Putamen (tissue), 1 donor: ENCODE measurements around the gene TBX5.

ENCODE experiments used
- DNase-seq: peaks from one replicate; pipeline ENCODE4 v3.0.0-alpha.2; 2016; ENCODE audit warnings: low spot score

Gene TBX5

DNA sequence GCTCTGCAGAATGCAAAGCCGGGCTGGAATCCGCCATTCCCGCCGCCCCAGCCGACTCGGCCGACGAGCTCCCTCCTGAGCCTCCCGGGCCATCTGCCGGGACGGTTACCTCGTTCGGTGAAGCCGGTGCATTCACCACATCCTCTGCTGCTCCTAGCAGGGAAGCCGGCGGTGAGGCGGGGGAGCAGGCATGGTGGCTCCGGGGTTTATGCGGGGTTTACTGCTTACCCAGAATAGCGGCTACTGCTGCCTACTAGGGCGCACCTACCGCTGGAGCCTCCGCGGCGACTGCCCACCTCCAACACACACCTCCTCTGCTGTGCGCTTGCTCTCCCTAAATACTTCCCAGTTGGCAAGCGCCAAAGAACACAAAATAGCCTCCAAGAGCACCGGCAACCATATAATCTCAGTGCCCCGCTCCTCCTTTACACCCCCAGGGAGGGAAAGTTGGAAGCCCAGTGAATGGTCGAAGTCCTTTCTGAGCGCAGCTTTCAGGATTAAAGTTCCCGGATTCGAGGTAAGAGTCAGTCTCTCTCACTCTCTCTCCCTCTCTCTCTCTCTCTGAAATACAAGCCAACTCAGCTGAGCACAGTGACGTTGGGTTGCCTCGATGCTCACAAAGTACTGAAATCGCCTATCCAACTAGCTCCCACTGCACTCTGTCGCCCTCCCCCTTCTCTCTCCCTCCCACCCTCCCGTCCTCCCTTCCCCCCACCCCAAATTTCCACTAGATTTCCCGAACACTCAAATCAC, at the start of gene TBX5:
TBX5 (minus strand) TSS at position 626 of the 753 bp plus-strand sequence. CDS start 2,246 bp downstream, outside the sequence.
- DNase-seq = no peak

GRCh38 chr12:114451657-114452056, 45.7 kb upstream of the TBX5 start:
- DNase-seq = no peak

DNA sequence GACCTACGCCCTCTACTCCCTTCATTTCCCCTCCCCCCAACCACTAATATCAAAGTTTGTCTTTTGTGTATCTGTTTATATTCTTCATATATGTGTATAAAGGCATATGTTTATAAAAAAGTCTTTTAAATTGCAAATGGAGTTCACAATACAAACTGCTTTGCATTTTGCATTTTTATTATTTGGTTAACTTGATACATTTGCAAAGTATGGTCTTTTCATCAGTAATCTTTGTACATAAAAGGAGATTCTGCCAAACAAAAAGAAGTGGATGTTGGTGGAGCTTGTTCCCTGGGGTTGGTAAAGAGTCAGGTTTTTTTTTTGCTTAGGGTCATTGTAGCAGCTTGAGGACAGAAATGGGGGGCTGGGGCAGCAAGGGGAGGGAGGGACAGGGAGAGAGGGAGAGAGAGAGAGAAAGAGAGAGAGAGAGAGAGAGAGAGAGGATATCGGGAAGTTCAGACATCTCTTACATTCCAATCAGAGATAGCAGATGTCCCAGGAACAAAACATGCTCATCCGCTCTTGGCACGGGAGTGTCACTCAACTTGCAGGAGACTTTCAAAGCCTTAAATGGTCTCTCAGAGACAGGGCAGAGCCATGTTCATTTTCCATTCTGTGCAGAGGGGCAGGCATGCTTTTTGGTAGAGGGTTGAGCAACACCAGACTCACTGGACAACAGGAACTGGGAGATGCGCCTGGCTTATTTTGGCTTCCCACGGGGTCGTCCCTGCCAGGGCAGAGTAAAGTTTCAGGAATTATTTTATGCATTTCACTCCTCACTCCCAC, 44.8 kb upstream of the TBX5 start:
- DNase-seq = no peak

- DNase-seq = no peak
Measured at GRCh38 chr12:114450019-114450418, 44.1 kb upstream of the TBX5 start.

GRCh38 chr12:114448618-114448933, 42.6 kb upstream of the TBX5 start:
- DNase-seq = no peak

DNA sequence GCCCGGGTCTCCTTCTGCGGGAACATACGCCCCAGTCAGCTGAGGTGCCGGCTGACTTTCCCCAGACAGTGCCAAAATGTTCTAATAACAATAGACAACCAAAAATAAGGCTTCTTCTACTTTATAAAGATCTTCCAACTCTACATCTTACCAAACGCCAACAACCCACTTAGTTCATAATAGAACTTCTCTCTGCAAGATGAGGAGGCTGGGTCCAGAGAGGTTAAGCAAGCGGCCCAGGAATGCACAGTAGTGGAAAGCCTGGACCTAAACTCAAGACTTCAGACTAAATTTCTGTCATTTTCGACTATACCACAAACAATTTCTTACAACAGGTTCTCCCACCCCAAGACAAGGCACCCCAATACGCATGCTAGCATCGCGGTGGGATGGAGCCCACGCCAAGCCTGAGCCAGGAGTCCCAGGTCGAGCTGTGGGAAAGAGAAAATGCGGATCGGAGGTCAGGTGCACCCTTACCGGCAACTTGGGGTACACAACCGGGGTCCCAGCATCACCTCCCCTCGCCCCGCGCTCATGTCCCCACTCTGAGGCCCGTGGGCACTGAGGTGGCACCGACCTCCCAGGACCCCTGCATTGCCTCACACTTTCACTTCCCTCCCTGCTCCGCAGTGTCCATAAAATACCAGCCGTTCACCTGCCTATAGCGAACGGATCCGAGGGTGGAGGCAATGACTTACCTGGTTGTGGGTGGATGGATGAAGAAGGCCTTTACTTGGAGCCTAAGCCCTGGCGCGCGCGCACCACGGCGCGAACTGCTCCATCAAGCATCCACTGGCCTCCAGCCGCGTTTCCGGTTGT, 42.1 kb upstream of the TBX5 start:
- no peak for DNase-seq

DNA sequence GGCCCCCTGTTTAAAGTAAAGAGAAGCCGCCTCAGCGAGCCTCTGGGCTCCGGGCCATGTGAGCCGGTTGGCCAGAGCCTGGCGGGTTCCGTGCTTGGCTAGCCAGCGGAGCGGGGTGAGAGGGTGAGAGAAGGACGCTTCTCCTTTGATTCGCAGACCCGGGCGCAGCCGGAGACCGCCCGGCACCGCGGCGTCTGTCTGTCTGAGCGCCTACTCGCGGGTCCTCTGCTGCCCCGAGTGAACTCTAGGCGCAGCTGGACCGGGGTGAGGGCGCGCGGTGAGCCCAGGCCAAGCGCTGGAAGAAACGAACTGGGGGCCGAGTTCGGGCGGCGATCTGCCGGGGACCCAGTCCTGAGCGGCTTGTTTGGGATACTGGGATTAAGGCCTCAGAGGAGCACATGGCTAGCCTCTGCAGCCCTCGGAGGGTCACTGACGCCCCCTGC, 41.4 kb upstream of the TBX5 start:
- DNase-seq = no peak

DNA sequence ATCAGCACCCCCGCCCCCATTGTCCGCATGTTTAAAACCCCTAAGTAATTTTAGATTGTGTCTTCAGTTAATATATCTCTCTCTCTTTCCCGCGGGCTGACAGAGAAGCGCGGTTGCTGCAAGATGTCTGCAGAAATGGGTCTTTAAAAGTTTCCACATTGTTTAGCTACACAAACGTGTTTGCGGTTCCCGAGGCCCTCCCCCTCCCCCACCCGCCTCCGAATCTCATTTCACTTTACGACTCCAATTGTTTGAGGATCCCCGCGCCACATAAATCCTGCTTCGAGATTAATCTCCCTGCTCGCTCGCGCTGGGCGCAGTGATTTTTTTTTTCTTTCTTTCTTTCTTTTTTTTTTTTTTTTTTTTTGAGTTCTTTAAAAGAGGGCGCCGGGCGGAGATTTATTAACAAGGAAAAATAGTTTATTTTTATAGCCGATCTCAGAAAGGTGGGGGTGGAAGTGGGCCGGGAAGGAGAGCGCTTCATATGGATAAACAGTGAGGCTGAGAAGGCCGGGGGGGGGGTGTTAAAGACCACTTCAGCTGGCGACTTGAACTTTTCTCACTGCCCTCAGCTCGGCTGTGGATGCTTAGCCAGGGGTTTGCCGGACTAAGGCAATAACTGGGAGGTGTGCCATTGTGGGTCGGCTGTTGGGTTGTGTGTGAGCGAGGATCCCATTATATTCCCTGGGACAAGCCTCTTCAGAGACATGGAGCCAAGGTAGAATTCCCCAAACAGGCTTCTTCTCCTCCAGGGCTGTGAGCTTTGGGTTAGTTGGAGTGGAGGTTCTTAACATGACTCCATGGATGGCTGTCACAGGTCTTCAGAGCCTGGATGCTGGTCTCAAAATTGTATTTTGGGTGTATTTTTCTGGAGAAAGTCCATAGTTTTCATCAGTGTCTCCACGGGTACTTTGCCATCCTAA, 39.7 kb upstream of the TBX5 start:
- DNase-seq = no peak

DNA sequence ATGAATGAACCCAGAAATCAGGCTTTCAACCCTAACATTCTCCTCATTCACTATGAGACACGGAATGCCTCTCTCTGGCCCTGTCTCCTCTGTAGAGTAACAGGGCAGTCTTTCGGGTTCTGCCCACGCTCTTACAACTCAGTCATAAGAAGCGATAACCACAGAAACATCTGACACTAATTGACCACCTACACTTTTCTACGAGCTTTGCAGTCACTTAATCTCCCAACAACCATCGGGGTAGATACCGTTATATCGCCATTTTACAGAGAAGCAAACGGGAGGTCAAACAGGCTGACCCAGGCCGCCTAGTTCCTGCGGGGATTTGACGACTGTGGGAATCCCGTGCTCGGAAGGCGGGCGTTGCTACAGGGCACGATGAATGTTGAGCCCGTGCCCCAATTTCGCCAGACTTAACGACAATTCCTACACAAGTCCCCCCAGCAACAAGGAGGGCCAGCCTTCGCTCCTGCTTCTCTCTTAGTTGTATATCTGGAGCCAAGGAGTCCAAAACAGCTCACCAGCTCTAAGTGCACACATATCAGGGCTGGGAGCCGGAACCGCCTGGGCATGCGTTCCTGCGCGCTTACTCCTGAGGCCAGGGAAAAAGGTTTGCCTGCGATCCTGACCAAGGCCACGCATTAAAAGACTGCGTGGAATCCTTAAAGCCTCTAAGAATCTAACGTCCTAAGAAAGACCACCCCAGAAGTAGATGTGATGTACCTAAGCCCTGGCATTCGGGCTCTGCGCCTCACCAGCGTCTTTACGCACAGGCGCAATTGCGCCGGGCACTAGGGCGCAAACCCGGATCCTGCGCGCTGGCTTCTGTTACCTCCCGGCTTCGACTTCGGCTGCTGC, 38.7 kb upstream of the TBX5 start:
- no peak for DNase-seq

DNA sequence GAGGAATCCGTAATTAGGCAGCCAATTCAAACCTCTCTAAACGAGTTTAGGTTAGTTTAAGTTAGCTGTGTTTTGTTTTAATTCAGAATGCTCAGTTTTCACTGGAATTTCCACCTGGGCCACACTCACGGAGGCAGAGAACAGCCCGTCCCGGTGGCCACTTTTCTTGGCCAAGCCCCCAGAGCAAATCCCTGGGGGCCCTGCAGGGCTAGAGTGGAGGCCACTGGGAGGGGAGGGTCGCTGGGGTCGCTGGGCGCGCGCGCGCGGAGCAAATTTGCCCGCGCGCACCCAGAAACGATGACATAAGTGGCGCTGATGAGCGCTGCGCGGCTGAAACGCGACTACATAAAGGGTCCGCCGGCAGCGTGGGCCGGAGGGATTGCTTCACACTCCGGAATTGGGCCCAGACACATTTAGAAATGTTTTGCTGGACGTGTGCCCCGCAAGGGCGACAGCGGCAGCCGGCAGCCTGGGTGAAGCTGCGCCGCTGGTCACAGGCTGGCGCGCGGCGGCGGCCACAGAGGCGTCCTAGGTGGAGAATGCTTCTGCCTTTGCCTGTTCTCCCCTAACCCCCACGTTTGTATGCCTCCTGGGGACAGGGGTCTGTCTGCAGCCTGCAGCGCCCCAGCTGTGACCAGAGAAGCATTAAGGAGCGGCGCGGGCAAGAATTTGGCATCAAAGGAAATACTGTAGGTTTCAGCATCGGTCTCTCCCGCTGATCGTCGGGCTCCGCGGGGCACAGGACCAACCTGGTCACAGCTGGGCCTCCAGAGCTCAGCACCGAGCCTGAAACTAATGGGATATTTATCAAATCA, 37.9 kb upstream of the TBX5 start:
- DNase-seq = no peak

DNA sequence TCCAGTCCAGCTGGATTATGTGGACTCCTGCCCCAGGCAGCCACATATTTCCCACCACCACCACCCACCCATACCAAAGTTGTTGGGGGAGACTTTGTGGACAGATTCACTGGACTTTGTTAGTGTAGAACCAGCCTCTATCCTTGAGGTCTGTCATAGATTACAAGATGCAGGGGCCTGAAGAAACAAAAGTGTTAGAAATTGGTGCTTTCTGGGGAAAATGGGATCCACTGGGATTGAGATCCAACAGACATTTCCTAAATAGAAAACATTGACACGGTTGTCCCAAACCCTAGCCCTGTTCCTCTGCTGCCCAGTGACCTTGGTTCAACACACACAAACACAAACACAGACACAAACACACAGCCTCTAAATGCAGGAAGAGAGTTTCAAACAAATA, 36.6 kb upstream of the TBX5 start:
- no peak for DNase-seq

DNA sequence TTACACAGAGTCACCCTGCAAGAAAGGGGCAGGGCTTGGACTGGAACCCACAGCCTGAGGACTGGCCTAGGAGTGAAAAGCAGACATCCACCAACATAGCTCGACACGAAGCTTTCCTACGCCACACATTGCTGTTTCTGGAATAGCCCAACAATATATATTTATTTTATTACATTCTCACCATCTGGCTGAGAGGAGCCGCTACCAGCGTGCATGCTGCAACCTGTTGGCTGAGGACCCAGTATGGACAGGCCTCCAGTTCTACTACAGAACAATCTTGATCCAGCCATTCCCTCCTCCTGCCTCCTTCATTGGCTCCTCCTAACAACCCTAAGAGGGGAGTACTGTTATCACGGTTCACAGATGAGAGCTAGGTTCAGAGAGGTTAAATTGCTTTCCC, 35.6 kb upstream of the TBX5 start:
- no peak for DNase-seq

DNA sequence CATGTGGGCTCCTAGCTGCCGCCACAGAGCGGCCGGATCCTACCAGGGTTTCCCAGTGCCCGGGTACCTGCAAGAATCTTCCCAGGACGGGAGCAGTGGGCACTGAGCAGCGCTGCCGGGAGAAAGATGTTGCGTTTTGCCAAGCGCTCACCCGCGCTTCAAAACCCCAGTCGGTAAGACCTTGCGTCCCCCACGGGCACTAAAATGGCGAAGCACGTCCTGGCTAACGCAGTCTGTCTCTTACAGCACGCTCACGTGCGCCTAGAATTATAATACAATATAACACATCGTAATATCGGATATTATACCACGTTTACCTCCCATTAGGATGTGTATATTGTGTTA, 35.1 kb upstream of the TBX5 start:
- DNase-seq = no peak

DNA sequence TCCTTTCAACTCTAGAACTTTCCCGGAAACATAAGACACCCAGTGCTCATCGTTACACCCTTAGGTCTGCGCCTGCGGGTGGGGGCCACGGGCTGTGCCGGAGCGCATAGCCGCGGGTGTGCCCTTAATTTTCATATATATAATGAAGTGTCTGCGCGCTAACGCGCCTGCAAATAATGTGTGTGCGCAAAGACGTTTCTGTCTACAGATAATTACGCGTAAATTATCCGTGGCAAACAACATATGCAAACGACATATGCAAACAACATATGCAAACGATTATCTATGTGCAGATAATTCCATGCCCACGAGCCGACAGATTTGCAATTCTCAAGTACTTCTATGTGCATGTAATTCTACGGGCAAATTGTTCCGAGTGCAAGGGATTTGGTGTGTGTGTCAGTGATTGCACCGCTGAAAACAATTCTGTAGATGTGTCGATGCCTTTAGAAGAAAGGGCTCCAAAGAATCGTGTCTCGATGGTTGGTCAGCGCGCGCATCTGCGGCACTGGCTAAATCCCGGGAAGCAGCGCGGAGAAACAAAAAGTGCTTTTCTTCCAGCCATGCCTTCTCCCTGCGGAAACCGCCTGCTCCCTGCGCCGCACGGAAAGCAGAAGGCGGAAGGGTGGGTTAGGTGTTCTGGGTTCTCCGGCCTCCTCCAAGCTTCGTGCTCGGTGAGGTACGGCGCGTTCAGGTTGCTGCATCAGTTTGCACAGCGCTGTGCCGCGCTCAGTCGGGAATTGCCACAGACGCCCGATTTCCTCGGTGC, 34.5 kb upstream of the TBX5 start:
- no peak for DNase-seq

DNA sequence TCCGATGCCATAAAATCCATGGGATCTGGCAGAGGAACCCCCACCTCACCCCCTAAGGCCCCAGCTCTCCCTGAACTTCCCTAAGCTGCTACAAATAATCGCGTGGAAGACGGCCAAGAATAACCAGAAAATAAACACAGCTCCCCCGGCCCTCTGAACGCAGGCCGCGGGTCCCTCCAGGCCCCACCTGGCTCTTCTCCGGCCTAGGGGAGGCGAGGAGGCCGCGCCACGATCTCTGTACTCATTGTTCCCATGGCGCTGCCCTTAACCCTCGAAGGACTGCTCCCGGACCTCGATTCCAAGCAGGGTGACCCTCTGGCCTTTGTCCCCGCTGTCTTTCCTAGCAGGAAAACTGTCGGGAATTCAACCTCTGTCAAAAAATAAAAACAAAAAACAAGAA, 33.9 kb upstream of the TBX5 start:
- DNase-seq = no peak

- no peak for DNase-seq
Measured at GRCh38 chr12:114439261-114439683, 33.3 kb upstream of the TBX5 start.

- no peak for DNase-seq
Measured at GRCh38 chr12:114438635-114439256, 32.8 kb upstream of the TBX5 start.

DNA sequence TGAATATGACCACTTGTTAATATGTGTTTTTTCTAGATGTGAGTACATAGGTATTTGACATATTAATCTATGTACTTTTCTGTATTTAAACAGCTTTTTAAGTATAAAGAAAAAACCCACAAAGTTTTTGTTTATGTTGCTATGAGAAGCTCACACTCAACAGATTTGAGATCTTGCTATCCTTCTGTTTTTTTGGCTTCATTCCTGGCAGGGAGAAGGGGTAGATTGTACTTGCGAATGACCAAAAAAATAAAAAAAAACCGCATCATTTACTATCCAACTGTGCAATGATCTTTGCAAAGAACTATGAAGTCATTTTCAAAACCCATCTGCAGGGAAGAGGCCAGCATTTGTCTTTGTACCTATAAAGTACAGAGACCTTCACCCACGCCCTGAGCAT, 28.4 kb upstream of the TBX5 start:
- DNase-seq = no peak

GRCh38 chr12:114431902-114432301, 26.0 kb upstream of the TBX5 start:
- DNase-seq = no peak
